HG03432 (cell line): ENCODE data around the gene APBA1.
"Not testable (repeated sequence)": the region's sequence is repeated elsewhere in the genome, so short reads cannot be mapped to it uniquely, and the experiment has no call there.

Experiments
- ATAC-seq: cut with Tn5 transposase; IDR thresholded peaks from one replicate; pipeline ENCODE4 v1.9.1; 2021; ENCODE audit warnings: mild to moderate bottlenecking, moderate library complexity; ENCODE audit not compliant: unreplicated experiment

APBA1 gene

GRCh38 chr9:69609156-69609555 lies 63.0 kb downstream of the APBA1 start:
- ATAC-seq = no peak

- ATAC-seq = no peak
Measured at GRCh38 chr9:69606089-69606488, 66.1 kb downstream of the APBA1 start.

- no peak for ATAC-seq
Measured at GRCh38 chr9:69605406-69605805, 66.8 kb downstream of the APBA1 start.

GRCh38 chr9:69604568-69605219 lies 67.5 kb downstream of the APBA1 start:
- ATAC-seq = no peak

- no peak for ATAC-seq
Measured at GRCh38 chr9:69603656-69604055, 68.5 kb downstream of the APBA1 start.

GRCh38 chr9:69602773-69603172 lies 69.4 kb downstream of the APBA1 start:
- ATAC-seq = no peak

- ATAC-seq = no peak
Measured at GRCh38 chr9:69601698-69602097, 70.5 kb downstream of the APBA1 start.

GRCh38 chr9:69600314-69601047 lies 71.7 kb downstream of the APBA1 start:
- no peak for ATAC-seq

GRCh38 chr9:69599232-69599971 lies 72.8 kb downstream of the APBA1 start:
- ATAC-seq = no peak

GRCh38 chr9:69596906-69597305 lies 75.3 kb downstream of the APBA1 start:
- not testable (repeated sequence) for ATAC-seq

- ATAC-seq = no peak
Measured at GRCh38 chr9:69594180-69594579, 78.0 kb downstream of the APBA1 start.

GRCh38 chr9:69593756-69594155 lies 78.4 kb downstream of the APBA1 start:
- no peak for ATAC-seq

- no peak for ATAC-seq
Measured at GRCh38 chr9:69593301-69593700, 78.9 kb downstream of the APBA1 start.

- ATAC-seq = no peak
Measured at GRCh38 chr9:69590266-69590665, 81.9 kb downstream of the APBA1 start.

- no peak for ATAC-seq
Measured at GRCh38 chr9:69589156-69589555, 83.0 kb downstream of the APBA1 start.

- no peak for ATAC-seq
Measured at GRCh38 chr9:69585571-69585970, 86.6 kb downstream of the APBA1 start.

- ATAC-seq = no peak
Measured at GRCh38 chr9:69584759-69585158, 87.4 kb downstream of the APBA1 start.

- ATAC-seq = no peak
Measured at GRCh38 chr9:69583645-69584234, 88.4 kb downstream of the APBA1 start.

- ATAC-seq = no peak
Measured at GRCh38 chr9:69582544-69583297, 89.5 kb downstream of the APBA1 start.

- no peak for ATAC-seq
Measured at GRCh38 chr9:69582018-69582417, 90.2 kb downstream of the APBA1 start.
